ENCODE results near the gene PDLIM3.

GRCh38 chr4:185541251-185541727 is 6.0 kb upstream of the PDLIM3 start:
- TF ChIP-seq CTCF (IDR thresholded peaks at IDR 0.05) (no peak), POLR2AphosphoS5 (IDR thresholded peaks at IDR 0.05) (peak in 1 of 4 donors; percentile 62), POLR2A (IDR thresholded peaks at IDR 0.05) (no peak)
